Kidney glomerular epithelial cell (primary cell): ENCODE data around the gene LSP1.
"Not testable (repeated sequence)": the region's sequence is repeated elsewhere in the genome, so short reads cannot be mapped to it uniquely, and the experiment has no call there.

Source experiments
- DNase-seq: peaks from one replicate; lab custom pipeline; 2025; lab: John Stamatoyannopoulos, UW

LSP1 gene

DNA sequence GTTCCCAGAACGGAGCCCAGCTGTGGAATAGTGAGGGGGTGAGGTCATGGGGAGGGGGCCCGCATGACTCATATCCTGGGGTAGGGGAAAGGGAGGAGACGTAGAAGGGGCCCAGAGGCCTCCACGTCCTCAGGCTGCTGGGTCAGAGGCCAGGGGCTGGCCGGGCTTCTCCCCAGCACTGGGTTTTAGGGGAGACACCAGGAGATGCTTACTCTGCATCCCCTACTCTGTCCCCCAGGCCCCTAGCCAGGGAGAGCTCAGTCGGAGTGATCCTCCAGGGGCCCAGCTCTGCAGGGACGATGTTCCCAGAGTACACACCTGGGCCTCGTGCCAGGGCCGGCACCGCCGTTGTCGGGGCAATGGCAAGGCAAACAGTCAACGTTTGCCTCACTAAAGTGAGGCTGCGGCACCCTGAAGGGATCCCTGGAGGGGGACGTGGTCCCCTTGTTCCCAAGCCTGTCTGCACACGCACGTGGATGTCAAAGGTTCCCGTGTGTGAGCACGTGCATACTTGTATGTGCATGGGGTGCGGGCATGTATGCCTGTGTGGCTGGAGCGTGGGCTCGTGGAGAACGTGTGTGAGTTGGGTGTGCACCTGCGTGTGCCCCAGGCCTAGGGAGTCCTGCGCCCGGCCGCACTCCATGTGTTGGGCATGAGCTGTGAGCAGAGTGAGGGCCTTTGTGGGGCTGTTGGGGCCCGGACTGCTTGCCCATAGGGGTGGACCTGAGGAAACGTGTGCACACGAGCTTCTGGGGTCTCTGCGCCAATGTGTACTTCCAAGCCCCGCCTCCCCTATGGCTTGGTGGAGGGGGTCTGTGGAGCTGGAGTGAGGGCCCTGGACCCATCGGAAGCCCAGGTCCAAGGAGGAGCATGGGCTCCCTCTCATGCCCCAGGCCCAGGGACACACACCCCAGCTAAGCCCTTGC lies 24.6 kb downstream of the LSP1 start:
- no peak for DNase-seq

DNA sequence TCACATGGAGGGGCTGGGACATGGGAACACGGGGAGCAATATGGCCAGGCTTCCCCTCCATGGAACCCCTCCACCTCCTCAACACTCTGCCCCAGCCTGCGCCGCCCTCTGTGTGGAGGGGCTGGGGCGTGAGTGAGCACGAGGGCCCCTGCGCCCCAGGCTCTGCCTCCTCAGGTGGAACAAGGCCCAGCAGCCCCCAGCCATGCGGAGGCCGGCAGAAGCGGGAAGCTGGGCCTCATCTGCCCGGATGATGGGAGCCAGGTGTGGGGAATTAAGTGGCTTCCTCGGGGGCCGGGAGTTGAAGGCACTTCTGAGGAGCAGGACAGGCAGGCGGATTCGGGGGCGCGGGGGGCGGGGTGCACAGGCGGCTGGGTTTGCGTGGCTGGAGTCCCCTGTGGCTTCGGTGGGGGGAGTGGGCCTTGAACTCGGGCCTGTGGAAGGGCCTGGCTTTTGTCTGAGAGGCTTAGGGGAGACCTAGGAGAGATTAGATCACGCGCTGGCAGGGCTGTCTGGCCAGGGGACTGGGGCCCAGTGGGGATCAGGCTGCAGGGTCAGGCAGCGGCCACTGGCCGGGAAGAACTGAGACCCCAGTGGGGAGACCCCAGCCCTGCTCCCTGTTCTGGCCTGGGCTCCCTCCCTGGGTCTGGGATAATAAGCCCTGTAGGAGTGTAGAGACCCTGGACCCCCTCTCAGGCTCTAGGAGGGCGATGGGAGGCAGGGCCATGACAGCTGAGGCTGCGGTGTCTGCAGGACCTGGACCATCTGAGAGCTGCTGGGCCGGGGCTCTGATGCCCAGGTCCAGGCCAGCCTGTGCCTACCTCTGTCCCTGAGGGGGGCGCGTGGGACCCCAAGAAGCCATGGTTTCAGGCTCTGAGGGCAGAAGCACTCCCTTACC lies 25.5 kb downstream of the LSP1 start:
- no peak for DNase-seq

DNA sequence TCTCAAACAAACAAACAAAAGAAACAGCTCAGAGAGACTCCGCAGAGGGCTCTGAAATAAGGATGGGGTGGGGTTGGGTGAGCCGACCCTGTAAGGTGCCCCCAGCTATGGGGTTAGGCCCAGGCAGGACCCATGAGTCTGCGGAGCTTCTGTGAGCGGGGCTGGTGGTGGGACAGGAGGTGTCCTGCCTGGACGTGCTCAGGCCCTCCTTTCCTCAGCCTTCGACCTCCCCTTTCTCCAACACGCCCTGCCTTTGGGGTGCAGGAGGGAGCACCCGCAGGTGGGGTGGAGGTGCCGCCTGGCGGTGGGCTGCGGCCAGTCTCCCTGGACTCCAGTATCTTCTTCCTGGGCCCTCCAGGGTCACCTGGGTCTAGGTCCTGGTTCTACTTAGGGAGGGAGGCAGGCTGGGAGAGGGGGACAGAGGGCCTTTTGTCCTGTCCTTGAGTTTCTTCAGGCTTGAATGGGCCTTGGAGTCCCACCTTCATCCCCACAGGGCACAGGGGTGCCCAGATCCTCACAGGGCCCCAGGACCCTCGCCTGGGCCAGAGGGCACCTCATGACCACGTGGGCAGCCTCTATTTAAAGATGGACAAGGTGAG lies 26.6 kb downstream of the LSP1 start:
- DNase-seq: no peak

- DNase-seq: no peak
Observed at GRCh38 chr11:1879941-1880720, 27.2 kb downstream of the LSP1 start.

DNA sequence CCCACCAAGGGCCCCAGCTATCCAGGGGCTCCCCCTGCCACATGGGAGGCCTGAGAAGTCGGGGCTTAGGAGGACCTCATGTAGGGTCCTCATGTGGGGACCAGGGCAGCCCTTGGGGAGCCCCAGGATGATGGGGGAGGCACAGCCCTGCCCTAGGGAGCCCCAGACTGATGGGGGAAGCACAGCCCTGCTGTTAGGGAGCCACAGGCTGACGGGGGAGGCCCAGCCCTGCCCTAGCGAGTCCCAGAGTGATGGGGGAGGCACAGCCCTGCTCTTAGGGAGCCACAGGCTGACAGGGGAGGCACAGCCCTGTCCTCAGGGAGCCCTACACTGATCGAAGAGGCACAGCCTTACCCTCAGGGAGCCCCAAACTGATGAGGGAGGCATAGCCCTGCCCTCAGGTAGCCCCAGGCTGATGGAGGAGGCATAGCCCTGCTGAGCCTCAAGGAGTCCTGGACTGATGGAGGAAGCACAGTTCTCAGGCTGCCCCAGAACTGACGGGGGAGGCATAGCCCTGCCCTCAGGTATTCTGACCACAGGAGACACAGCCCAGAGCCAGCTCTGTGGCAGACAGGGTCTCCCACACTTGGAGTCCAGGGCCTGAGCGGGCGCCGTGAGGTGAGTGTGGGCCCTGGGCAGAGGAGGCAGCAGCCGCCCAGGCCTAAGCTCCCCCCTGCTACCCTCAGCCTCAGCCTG lies 28.0 kb downstream of the LSP1 start:
- DNase-seq: no peak

GRCh38 chr11:1881442-1882264 lies 28.8 kb downstream of the LSP1 start:
- no peak for DNase-seq

- peak; percentile 50 for DNase-seq
Observed at GRCh38 chr11:1882265-1883238, 29.7 kb downstream of the LSP1 start.

GRCh38 chr11:1883346-1884302 lies 30.7 kb downstream of the LSP1 start:
- DNase-seq: no peak

DNA sequence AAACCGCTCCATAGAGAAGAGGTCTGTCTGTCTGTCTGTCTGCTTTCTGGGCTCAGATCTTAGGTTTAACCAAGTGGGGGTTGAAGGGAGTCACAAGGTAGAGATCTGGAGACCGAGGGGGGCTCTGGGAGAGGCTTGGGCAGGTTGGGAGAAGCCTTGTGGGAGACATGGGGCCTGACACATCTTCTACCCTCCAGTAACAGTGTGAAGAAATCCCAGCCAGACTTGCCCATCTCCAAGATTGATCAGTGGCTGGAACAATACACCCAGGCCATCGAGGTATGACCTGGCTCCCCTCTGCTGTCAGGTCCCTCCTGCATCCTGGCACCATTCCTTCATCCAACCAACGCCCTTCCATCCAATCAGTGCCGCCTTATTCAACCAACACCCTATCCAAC lies 31.4 kb downstream of the LSP1 start:
- no peak for DNase-seq

DNA sequence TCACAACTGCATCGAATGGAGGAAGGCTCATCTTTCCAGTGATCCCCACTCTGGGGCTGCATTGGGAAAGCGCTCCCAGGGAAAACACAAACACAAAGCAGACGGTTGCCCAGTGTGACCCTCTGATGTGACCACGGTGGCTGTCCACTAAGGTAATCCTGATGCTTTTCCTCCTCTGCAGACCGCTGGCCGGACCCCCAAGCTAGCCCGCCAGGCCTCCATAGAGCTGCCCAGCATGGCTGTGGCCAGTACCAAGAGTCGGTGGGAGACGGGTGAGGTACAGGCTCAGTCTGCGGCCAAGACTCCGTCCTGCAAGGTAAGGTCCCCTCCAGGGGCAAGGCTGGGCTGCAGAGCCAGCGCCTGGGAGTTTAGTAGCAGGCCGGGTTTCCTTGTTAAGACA lies 33.7 kb downstream of the LSP1 start:
- DNase-seq: not testable (repeated sequence)

GRCh38 chr11:1887451-1888346 lies 34.8 kb downstream of the LSP1 start:
- no peak for DNase-seq

GRCh38 chr11:1888347-1888753 lies 35.5 kb downstream of the LSP1 start:
- no peak for DNase-seq

DNA sequence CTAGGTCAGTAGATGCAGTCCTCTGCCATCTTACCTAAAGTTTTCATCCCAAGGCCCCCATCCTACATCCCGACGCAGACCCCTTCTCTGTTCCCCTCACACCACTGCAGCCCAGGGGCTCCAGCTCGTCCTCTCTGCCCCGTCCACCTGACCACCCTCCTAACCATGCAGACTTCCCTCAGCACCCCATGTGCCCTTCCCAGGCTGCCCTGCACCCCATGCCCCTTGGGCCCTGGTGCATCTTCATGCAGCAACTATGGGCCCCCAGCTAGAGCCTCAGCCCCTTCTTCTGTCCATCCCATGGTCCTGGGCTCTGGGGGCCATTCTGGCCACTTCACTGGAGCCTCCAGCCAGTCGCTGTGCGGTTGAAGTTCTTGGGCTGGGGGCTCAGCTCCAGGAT lies 35.9 kb downstream of the LSP1 start:
- no peak for DNase-seq

- no peak for DNase-seq
Observed at GRCh38 chr11:1889224-1889930, 36.5 kb downstream of the LSP1 start.

- no peak for DNase-seq
Observed at GRCh38 chr11:1889941-1890855, 37.3 kb downstream of the LSP1 start.
